Transverse colon (tissue), 4 donors: ENCODE results near the gene MGMT. TPM values are rescaled to one million over a fixed set of nuclear protein-coding genes. Genes with fewer than 3 reads are reported as not detected.

Experiments used
- DNase-seq: peaks from one replicate; pipeline ENCODE4 v3.0.0-alpha.2; 2019
- H3K27ac ChIP-seq, 4 donors: fragments of 200-600 bp; sonication (generic); 2 replicates each; pipeline ENCODE4 v1.5.1; 2016 to 2018; ENCODE audit warnings: inconsistent platforms in 4 of 4
- H3K27me3 ChIP-seq: fragments of 200-600 bp; sonication (generic); 2 replicates; pipeline ENCODE4 v1.5.1; 2017; ENCODE audit warnings: inconsistent platforms
- H3K36me3 ChIP-seq, 4 donors: fragments of 200-600 bp; sonication (generic); 2 replicates each; pipeline ENCODE4 v1.5.1; 2017 to 2019; ENCODE audit warnings: inconsistent platforms in 4 of 4
- H3K4me1 ChIP-seq, 4 donors: fragments of 200-600 bp; sonication (generic); 2 replicates each; pipeline ENCODE4 v1.5.1; 2017 to 2020; ENCODE audit warnings: inconsistent platforms in 4 of 4
- H3K4me3 ChIP-seq, 4 donors: fragments of 200-600 bp; sonication (generic); 1 replicate in 1 of 4; 2 replicates in 3 of 4; pipeline versions ENCODE4 v1.5.1 to v1.6.1; 2017 to 2019; ENCODE audit warnings: inconsistent platforms in 4 of 4
- H3K9me3 ChIP-seq, 2 donors: fragments of 200-600 bp; sonication (generic); 2 replicates each; pipeline ENCODE4 v1.5.1; 2017 to 2019; ENCODE audit warnings: inconsistent platforms in 2 of 2
- CTCF ChIP-seq, 5 experiments: fragments of 200-600 bp in 3 of 5; fragments of 450-650 bp in 2 of 5; sonication (generic) in 3 of 5; IDR thresholded peaks; 1 replicate in 2 of 5; 2 replicates in 3 of 5; pipeline ENCODE4 v1.5.1; 2016 to 2017; ENCODE audit warnings: antibody characterized with exemption in 5 of 5, inconsistent platforms in 3 of 5, mild to moderate bottlenecking in 2 of 5, moderate library complexity in 1 of 5
- EP300 ChIP-seq: sonication (generic); formaldehyde crosslinking; IDR thresholded peaks from one replicate; pipeline ENCODE4 v1.6.1; 2017; ENCODE audit warnings: antibody characterized with exemption, low read depth
- POLR2A ChIP-seq: fragments of 450-650 bp; IDR thresholded peaks from one replicate; pipeline ENCODE4 v1.6.1; 2016; ENCODE audit warnings: antibody characterized with exemption, mild to moderate bottlenecking, moderate library complexity
- POLR2AphosphoS5 ChIP-seq, 3 donors: sonication (generic); formaldehyde crosslinking; IDR thresholded peaks; one replicate each; pipeline ENCODE4 v1.6.1; 2016; ENCODE audit warnings: antibody characterized with exemption in 3 of 3
- WGBS, 2 donors: methylation state at CpG; one replicate each; pipeline ENCODE4 v1.1.5; 2018; ENCODE audit warnings: low coverage in 1 of 2; 5-methylcytosine and 5-hydroxymethylcytosine counted together
- in situ Hi-C, 4 donors: fragments of 200-750 bp; cut with MboI; loops; one replicate each; pipeline versions ENCODE4 v1.15.0 to v1.15.1; 2017; ENCODE audit warnings: low sequenced_read_pairs in 3 of 4, low pct_ligation_motif_present in 1 of 4, low pct_unique_long_range_greater_than_20kb in 1 of 4
- intact Hi-C: fragments of 100-400 bp; cut with DNase I; formaldehyde crosslinking; loops from one replicate; pipeline ENCODE4 v1.15.1; 2023; ENCODE audit warnings: low total_unique reads
- total RNA-seq, 4 donors: library from RNA; depleted of rRNA; stranded (reverse); fragments of >200 nt; gene quantifications; one replicate each; pipeline ENCODE4 v1.1.0, GENCODE V29; 2016

The MGMT gene
- total RNA-seq, 4 donors from 2014 or later: 6.6 to 28.9 (median 14.0) TPM

GRCh38 chr10:129509835-129510234 is 42.8 kb downstream of the MGMT start:
- WGBS, 2 donors: 77% methylated on average over 8 of the region's 8 CpGs; no CpG with 5 or more reads in 1 of the 2 donors
- H3K4me1 ChIP-seq: no peaks in the 10 kb centered on the region

GRCh38 chr10:129511086-129511485 is 44.0 kb downstream of the MGMT start:
- intact Hi-C loops: no loop called here
- WGBS, 2 donors: 91% methylated on average over 13 of the region's 13 CpGs; no CpG with 5 or more reads in 1 of the 2 donors
- peaks cover 4 to 7% of the 10 kb centered on the region in 2 donors for H3K9me3 ChIP-seq
- no peak overlapping the region for H3K4me3 ChIP-seq
- H3K4me1 ChIP-seq: no peaks in the 10 kb centered on the region
- no peak for TF ChIP-seq POLR2AphosphoS5 (IDR thresholded peaks at IDR 0.05)
- TF ChIP-seq POLR2A: no peak
- no peak for TF ChIP-seq EP300
- no peak for TF ChIP-seq CTCF (IDR thresholded peaks at IDR 0.05)
- no peaks in the 10 kb centered on the region for H3K27me3 ChIP-seq
- no peak for DNase-seq
- no peaks in the 10 kb centered on the region for H3K36me3 ChIP-seq
- in situ Hi-C loops: no loop called here
- H3K27ac ChIP-seq: no peak overlapping the region

More at GRCh38 chr10:129509835-129510234, 42.8 kb downstream of the MGMT start:
- DNase-seq: no peak
- no peak for TF ChIP-seq EP300
- TF ChIP-seq CTCF (IDR thresholded peaks at IDR 0.05): no peak
- no peak for TF ChIP-seq POLR2AphosphoS5 (IDR thresholded peaks at IDR 0.05)
- TF ChIP-seq POLR2A: no peak
- intact Hi-C loops: no loop called here
- H3K4me3 ChIP-seq: no peak overlapping the region
- no peaks in the 10 kb centered on the region for H3K36me3 ChIP-seq
- in situ Hi-C loops: no loop called here
- H3K9me3 ChIP-seq: peaks cover 4 to 7% of the 10 kb centered on the region in 2 donors
- H3K27me3 ChIP-seq: no peaks in the 10 kb centered on the region
- H3K27ac ChIP-seq: no peak overlapping the region

GRCh38 chr10:129511758-129512157 is 44.7 kb downstream of the MGMT start:
- TF ChIP-seq POLR2A (no peak), CTCF (IDR thresholded peaks at IDR 0.05) (no peak), EP300 (no peak), POLR2AphosphoS5 (IDR thresholded peaks at IDR 0.05) (no peak)
- in situ Hi-C loops: no loop called here
- Histone ChIP-seq H3K4me3 (no peak overlapping the region), H3K4me1 (no peaks in the 10 kb centered on the region), H3K9me3 (peaks cover 4 to 7% of the 10 kb centered on the region in 2 donors), H3K27ac (no peak overlapping the region), H3K27me3 (no peaks in the 10 kb centered on the region), H3K36me3 (no peaks in the 10 kb centered on the region)
- intact Hi-C loops: no loop called here
- WGBS, 2 donors: 97% methylated on average over 12 of the region's 12 CpGs; no CpG with 5 or more reads in 1 of the 2 donors
- no peak for DNase-seq

- Histone ChIP-seq H3K4me1 (no peaks in the 10 kb centered on the region), H3K36me3 (no peaks in the 10 kb centered on the region), H3K27ac (no peak overlapping the region), H3K9me3 (no peaks in the 10 kb centered on the region), H3K4me3 (no peak overlapping the region), H3K27me3 (no peaks in the 10 kb centered on the region)
- DNase-seq: no peak
- WGBS, 2 donors: 70 to 80% methylated on average over 2 to 8 of the region's 8 CpGs
- TF ChIP-seq EP300: no peak
- TF ChIP-seq POLR2A: no peak
- no peak for TF ChIP-seq POLR2AphosphoS5 (IDR thresholded peaks at IDR 0.05)
- no peak for TF ChIP-seq CTCF (IDR thresholded peaks at IDR 0.05)
- in situ Hi-C loops (no loop called here), intact Hi-C loops (no loop called here)
Measured at GRCh38 chr10:129513312-129513711, 46.3 kb downstream of the MGMT start.
